K562 (cell line): ENCODE data around the gene SCFD2. TPM values are rescaled to one million over a fixed set of nuclear protein-coding genes. Genes with fewer than 3 reads are reported as not detected.

Experiments
- ATAC-seq: fragments of 200-7000 bp; cut with Tn5 transposase; 3 replicates; pipeline ENCODE4 v1.9.1; 2020; ENCODE audit warnings: moderate library complexity
- BruUV-seq: library from RNA; stranded (reverse); fragments of 400-500 nt; replicated peaks from 2 replicates; lab custom pipeline; 2021; lab: Mats Ljungman, UMichigan
- CTCF ChIA-PET: fragments of 300-600 bp; formaldehyde crosslinking; extraction: SDS; loops from one replicate; lab custom pipeline; 2021; ENCODE audit warnings: low intra/inter-chr PET ratio; lab: Yijun Ruan, JAX
- POLR2A ChIA-PET: fragments of 300-600, 350-650 bp; sonication (Branson Sonifier 250); formaldehyde crosslinking; extraction: SDS; loops from one replicate; lab custom pipeline; 2021; ENCODE audit warnings: antibody characterized with exemption, inconsistent platforms; lab: Yijun Ruan, JAX
- DNase-seq, 4 experiments: peaks; one replicate each; pipeline versions ENCODE4 v3.0.0 to v3.0.0-alpha.2; 2011 to 2018; ENCODE audit warnings: low spot score in 3 of 4, mixed read lengths in 3 of 4; ENCODE audit errors: extremely low read depth in 1 of 4
- FAIRE-seq: peaks from 2 replicates; lab custom pipeline; 2011; peaks lifted over from hg19 to GRCh38; lab: Jason Lieb, UNC
- H2AFZ ChIP-seq: 2 replicates; pipeline ENCODE4 v1.6.0; 2011; ENCODE audit warnings: low read depth, low read length, control low read depth, inconsistent platforms
- H3K27ac ChIP-seq: fragments of 200-600 bp; 3 replicates; pipeline ENCODE4 v1.8.0; 2011; ENCODE audit warnings: low read depth, mild to moderate bottlenecking, control low read depth, inconsistent platforms, low read length, moderate library complexity, mixed read lengths; ENCODE audit errors: extremely low read depth
- H3K27me3 ChIP-seq, 2 experiments: fragments of 300-600 bp in 1 of 2; 2 replicates in 1 of 2; 3 replicates in 1 of 2; pipeline versions ENCODE4 v1.6.0 to v1.8.0; 2011; ENCODE audit warnings: inconsistent platforms in 2 of 2, low read length in 2 of 2, mild to moderate bottlenecking in 1 of 2, mixed read lengths in 1 of 2, moderate library complexity in 1 of 2; ENCODE audit not compliant: control insufficient read depth in 2 of 2, insufficient read depth in 2 of 2
- H3K36me3 ChIP-seq: fragments of 300-600 bp; 3 replicates; pipeline ENCODE4 v1.8.0; 2011; ENCODE audit warnings: mild to moderate bottlenecking, low read length, inconsistent platforms; ENCODE audit not compliant: control insufficient read depth, insufficient read depth
- H3K4me1 ChIP-seq, 2 experiments: fragments of 200-600 bp in 1 of 2; replicated peaks in 1 of 2; 2 replicates in 1 of 2; 3 replicates in 1 of 2; pipeline versions ENCODE4 v1.5.1 to v1.8.0; 2011; ENCODE audit warnings: inconsistent platforms in 2 of 2, low read length in 2 of 2, mild to moderate bottlenecking in 1 of 2, mixed read lengths in 1 of 2, moderate library complexity in 1 of 2; ENCODE audit not compliant: control insufficient read depth in 2 of 2, insufficient read depth in 2 of 2
- H3K4me2 ChIP-seq: 2 replicates; pipeline ENCODE4 v1.6.1; 2011; ENCODE audit warnings: low read length, control low read depth, inconsistent platforms, mixed read lengths; ENCODE audit not compliant: insufficient read depth
- H3K4me3 ChIP-seq: fragments of 200-600 bp; sonication (generic), shearing (Covaris generic); 2 replicates; pipeline ENCODE4 v1.5.1; 2016; ENCODE audit warnings: control low read depth, inconsistent platforms
- H3K79me2 ChIP-seq: fragments of 200-600 bp; 3 replicates; pipeline ENCODE4 v1.8.0; 2011; ENCODE audit warnings: low read length, inconsistent platforms; ENCODE audit not compliant: control insufficient read depth, insufficient read depth
- H3K9ac ChIP-seq, 2 experiments: 2 replicates each; pipeline versions ENCODE4 v1.6.0 to v1.6.1; 2011; ENCODE audit warnings: low read depth in 2 of 2, low read length in 2 of 2, control low read depth in 1 of 2, inconsistent platforms in 1 of 2, mild to moderate bottlenecking in 1 of 2, mixed read lengths in 1 of 2; ENCODE audit not compliant: insufficient read depth in 1 of 2
- H3K9me1 ChIP-seq: one replicate; pipeline ENCODE4 v1.6.0; 2011; ENCODE audit warnings: inconsistent platforms, mild to moderate bottlenecking, low read length, moderate library complexity; ENCODE audit not compliant: control insufficient read depth, insufficient read depth
- H3K9me3 ChIP-seq: replicated peaks from 2 replicates; pipeline ENCODE4 v1.5.1; 2011; ENCODE audit warnings: low read depth, low read length, inconsistent platforms; ENCODE audit not compliant: control insufficient read depth, insufficient read depth
- H4K20me1 ChIP-seq: replicated peaks from 2 replicates; pipeline ENCODE4 v1.6.1; 2011; ENCODE audit warnings: low read length, inconsistent platforms, mixed read lengths; ENCODE audit not compliant: control insufficient read depth, insufficient read depth
- BACH1 ChIP-seq: fragments of 200-800 bp; sonication (Bioruptor generic); IDR thresholded peaks from 2 replicates; pipeline ENCODE4 v1.6.1; 2016; ENCODE audit warnings: missing genetic modification characterization, missing compliant biosample characterization
- CXXC5 ChIP-seq: fragments of 250-450 bp; sonication (Bioruptor Pico); IDR thresholded peaks from 2 replicates; pipeline ENCODE4 v1.8.0; 2022; ENCODE audit warnings: inconsistent platforms, mild to moderate bottlenecking, moderate library complexity
- DLX4 ChIP-seq: fragments of 250-450 bp; sonication (Bioruptor Pico); IDR thresholded peaks from 2 replicates; pipeline ENCODE4 v1.6.1; 2021; ENCODE audit warnings: mild to moderate bottlenecking
- KLF13 ChIP-seq: fragments of 450-650 bp; IDR thresholded peaks from 2 replicates; pipeline ENCODE4 v1.6.1; 2016; ENCODE audit warnings: missing genetic modification characterization, low read depth, mild to moderate bottlenecking, missing compliant biosample characterization, moderate library complexity, borderline replicate concordance
- MXI1 ChIP-seq: IDR thresholded peaks from 2 replicates; pipeline ENCODE4 v1.6.1; 2011; ENCODE audit warnings: low read depth, mild to moderate bottlenecking, improper control_type of control experiment, low read length
- PHB2 ChIP-seq: fragments of 450-650 bp; IDR thresholded peaks from 2 replicates; pipeline ENCODE4 v1.6.1; 2017; ENCODE audit warnings: low read depth
- TAF15 ChIP-seq: fragments of 200-400 bp; formaldehyde crosslinking; IDR thresholded peaks from 2 replicates; pipeline ENCODE4 v1.6.1; 2017; ENCODE audit warnings: mild to moderate bottlenecking, low read depth, low read length, moderate library complexity
- ZBTB5 ChIP-seq: fragments of 450-650 bp; IDR thresholded peaks from 2 replicates; pipeline ENCODE4 v1.6.1; 2017; ENCODE audit warnings: antibody characterized with exemption
- ZNF436 ChIP-seq: fragments of 250-450, 450-650 bp; sonication (Bioruptor Pico); formaldehyde crosslinking; IDR thresholded peaks from 2 replicates; pipeline ENCODE4 v1.7.0; 2020; ENCODE audit warnings: mild to moderate bottlenecking
- ZNF79 ChIP-seq: fragments of 250-450 bp; sonication (Bioruptor Pico); IDR thresholded peaks from 2 replicates; pipeline ENCODE4 v1.4.0; 2020; ENCODE audit warnings: low read depth, mild to moderate bottlenecking, moderate library complexity
- WGBS: fragments of 100-300 bp; shearing (Covaris generic); methylation state at CpG from one replicate; pipeline ENCODE4 v1.1.6; 2016; ENCODE audit warnings: low coverage, mixed read lengths; ENCODE audit not compliant: insufficient coverage; ENCODE audit errors: missing lambda C conversion rate; 5-methylcytosine and 5-hydroxymethylcytosine counted together
- in situ Hi-C: fragments of 300-500 bp; cut with MboI; formaldehyde crosslinking; loops from 4 replicates; pipeline ENCODE4 v1.15.0; 2018; ENCODE audit warnings: inconsistent platforms, mixed read lengths
- intact Hi-C: fragments of 100-400 bp; cut with micrococcal nuclease; formaldehyde crosslinking; loops from 2 replicates; pipeline ENCODE4 v1.14.2; 2022
- polyA plus RNA-seq, 8 experiments: library from polyadenylated mRNA; depleted of rRNA in 4 of 8; stranded (reverse) in 5 of 8; unstranded in 3 of 8; fragments of >200 nt; fragmentation: Nextera tagmentation in 2 of 8; fragmentation: Illumina TruSeq in 1 of 8; extraction: Ambion mirVana in 2 of 8; extraction: Trizol in 1 of 8; gene quantifications; 2 replicates each; pipeline versions ENCODE4 v1.2.1 to v1.2.3, GENCODE V29; 2011 to 2014; ENCODE audit warnings: inconsistent platforms in 1 of 8, missing spikeins in 1 of 8
- total RNA-seq, 7 experiments: library from RNA; depleted of rRNA in 6 of 7; stranded (reverse); fragments of >200 nt in 6 of 7; fragmentation: Illumina TruSeq in 2 of 7; extraction: Trizol in 2 of 7; gene quantifications; 2 replicates each; pipeline versions ENCODE4 v1.2.1 to v1.2.3, GENCODE V29; 2011 to 2021; ENCODE audit warnings: low replicate concordance in 1 of 7
- TF ChIP-seq, protein P1 (sequence below): sonication (generic); formaldehyde crosslinking; IDR thresholded peaks from 2 replicates; pipeline ENCODE4 v1.9.0; 2022; ENCODE audit warnings: mild to moderate bottlenecking, missing genetic modification reagents
- TF ChIP-seq, protein P2 (sequence below): conservative IDR thresholded peaks from 2 replicates; pipeline ENCODE4 v1.6.1; 2011; ENCODE audit warnings: low read depth, mild to moderate bottlenecking, low read length; ENCODE audit not compliant: control insufficient read depth
- TF ChIP-seq, protein P3 (sequence below): sonication (generic); formaldehyde crosslinking; IDR thresholded peaks from 2 replicates; pipeline ENCODE4 v1.8.1; 2023; ENCODE audit warnings: mild to moderate bottlenecking, missing genetic modification reagents

SCFD2 gene
- total and polyA plus RNA-seq, 9 of the 15 experiments (the other 6 are each of a cell fraction or from before 2014, with no cell fraction given) = 5.7 to 30.3 (median 22.8) TPM

DNA sequence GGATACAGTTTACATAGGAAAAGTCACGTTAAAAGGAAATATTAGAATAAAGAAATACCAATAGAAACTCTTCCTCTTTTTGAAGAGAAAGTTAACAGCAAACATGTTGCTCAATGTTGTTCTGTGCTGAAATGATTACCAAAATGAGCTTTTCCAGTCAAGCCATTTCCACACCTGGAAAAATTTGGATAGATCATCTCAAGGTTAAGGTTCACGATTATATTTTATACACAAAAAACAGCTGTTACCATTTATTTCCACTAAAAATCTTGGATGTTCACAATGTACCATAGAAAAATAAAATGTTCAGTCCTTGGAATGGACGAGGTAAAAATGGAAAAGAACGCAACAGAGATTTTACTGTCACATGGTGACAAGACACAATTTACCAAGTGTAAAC, 218.7 kb downstream of the SCFD2 start:
- TF ChIP-seq DLX4 (CRISPR knock-in tag) (no peak), ZNF436 (CRISPR knock-in tag) (no peak), TAF15 (no peak), KLF13 (tag) (no peak), PHB2 (no peak), BACH1 (no peak), ZBTB5 (no peak), MXI1 (no peak), CXXC5 (CRISPR knock-in tag) (no peak), ZNF79 (CRISPR knock-in tag) (no peak)
- TF ChIP-seq, protein P1, sequence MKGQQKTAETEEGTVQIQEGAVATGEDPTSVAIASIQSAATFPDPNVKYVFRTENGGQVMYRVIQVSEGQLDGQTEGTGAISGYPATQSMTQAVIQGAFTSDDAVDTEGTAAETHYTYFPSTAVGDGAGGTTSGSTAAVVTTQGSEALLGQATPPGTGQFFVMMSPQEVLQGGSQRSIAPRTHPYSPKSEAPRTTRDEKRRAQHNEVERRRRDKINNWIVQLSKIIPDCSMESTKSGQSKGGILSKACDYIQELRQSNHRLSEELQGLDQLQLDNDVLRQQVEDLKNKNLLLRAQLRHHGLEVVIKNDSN = no peak
- TF ChIP-seq, protein P2, sequence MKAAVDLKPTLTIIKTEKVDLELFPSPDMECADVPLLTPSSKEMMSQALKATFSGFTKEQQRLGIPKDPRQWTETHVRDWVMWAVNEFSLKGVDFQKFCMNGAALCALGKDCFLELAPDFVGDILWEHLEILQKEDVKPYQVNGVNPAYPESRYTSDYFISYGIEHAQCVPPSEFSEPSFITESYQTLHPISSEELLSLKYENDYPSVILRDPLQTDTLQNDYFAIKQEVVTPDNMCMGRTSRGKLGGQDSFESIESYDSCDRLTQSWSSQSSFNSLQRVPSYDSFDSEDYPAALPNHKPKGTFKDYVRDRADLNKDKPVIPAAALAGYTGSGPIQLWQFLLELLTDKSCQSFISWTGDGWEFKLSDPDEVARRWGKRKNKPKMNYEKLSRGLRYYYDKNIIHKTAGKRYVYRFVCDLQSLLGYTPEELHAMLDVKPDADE = no peak
- TF ChIP-seq, protein P3, sequence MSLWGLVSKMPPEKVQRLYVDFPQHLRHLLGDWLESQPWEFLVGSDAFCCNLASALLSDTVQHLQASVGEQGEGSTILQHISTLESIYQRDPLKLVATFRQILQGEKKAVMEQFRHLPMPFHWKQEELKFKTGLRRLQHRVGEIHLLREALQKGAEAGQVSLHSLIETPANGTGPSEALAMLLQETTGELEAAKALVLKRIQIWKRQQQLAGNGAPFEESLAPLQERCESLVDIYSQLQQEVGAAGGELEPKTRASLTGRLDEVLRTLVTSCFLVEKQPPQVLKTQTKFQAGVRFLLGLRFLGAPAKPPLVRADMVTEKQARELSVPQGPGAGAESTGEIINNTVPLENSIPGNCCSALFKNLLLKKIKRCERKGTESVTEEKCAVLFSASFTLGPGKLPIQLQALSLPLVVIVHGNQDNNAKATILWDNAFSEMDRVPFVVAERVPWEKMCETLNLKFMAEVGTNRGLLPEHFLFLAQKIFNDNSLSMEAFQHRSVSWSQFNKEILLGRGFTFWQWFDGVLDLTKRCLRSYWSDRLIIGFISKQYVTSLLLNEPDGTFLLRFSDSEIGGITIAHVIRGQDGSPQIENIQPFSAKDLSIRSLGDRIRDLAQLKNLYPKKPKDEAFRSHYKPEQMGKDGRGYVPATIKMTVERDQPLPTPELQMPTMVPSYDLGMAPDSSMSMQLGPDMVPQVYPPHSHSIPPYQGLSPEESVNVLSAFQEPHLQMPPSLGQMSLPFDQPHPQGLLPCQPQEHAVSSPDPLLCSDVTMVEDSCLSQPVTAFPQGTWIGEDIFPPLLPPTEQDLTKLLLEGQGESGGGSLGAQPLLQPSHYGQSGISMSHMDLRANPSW (CRISPR knock-in tag) = no peak
- Histone ChIP-seq H3K9ac (no peak overlapping the region), H3K36me3 (peaks cover 14% of the 10 kb centered on the region; the same call in 1 of the 3 replicates), H2AFZ (no peak overlapping the region), H3K27me3 (no peaks in the 10 kb centered on the region), H3K4me2 (no peak overlapping the region), H3K79me2 (no peaks in the 10 kb centered on the region), H3K27ac (no peak overlapping the region), H3K4me1 (no peaks in the 10 kb centered on the region; a peak in 1 of 5 replicates), H3K9me3 (no peaks in the 10 kb centered on the region), H3K4me3 (no peak overlapping the region), H4K20me1 (no peaks in the 10 kb centered on the region), H3K9me1 (no peaks in the 10 kb centered on the region)
- no peak for ATAC-seq
- 57% methylated on average over 4 of the region's 4 CpGs for WGBS
- ChIA-PET CTCF (no interaction called here), POLR2A (no interaction called here)
- no TSS peak for BruUV-seq
- DNase-seq = no peak
- in situ Hi-C loops = no loop called here
- intact Hi-C loops = no loop called here
- FAIRE-seq = no peak
